ENCODE data around the gene LOX.

LOX gene

GRCh38 chr5:122076669-122077365 is 1.2 kb downstream of the LOX start:
- Histone ChIP-seq H3K4me3 (replicated peaks; ENCODE audit: insufficient read depth, low read length) (peak overlapping the region; percentile 27), H3K27ac (replicated peaks) (no peak overlapping the region), H3K27me3 (ENCODE audit: insufficient read depth, poor library complexity, severe bottlenecking) (peaks cover 3% of the 10 kb centered on the region)
- TF ChIP-seq, protein P1, sequence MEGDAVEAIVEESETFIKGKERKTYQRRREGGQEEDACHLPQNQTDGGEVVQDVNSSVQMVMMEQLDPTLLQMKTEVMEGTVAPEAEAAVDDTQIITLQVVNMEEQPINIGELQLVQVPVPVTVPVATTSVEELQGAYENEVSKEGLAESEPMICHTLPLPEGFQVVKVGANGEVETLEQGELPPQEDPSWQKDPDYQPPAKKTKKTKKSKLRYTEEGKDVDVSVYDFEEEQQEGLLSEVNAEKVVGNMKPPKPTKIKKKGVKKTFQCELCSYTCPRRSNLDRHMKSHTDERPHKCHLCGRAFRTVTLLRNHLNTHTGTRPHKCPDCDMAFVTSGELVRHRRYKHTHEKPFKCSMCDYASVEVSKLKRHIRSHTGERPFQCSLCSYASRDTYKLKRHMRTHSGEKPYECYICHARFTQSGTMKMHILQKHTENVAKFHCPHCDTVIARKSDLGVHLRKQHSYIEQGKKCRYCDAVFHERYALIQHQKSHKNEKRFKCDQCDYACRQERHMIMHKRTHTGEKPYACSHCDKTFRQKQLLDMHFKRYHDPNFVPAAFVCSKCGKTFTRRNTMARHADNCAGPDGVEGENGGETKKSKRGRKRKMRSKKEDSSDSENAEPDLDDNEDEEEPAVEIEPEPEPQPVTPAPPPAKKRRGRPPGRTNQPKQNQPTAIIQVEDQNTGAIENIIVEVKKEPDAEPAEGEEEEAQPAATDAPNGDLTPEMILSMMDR (IDR thresholded peaks at IDR 0.05; ENCODE audit: insufficient read depth, low read length): peak; percentile 20
- TF ChIP-seq POLR2AphosphoS5 (IDR thresholded peaks at IDR 0.05; ENCODE audit: low read depth) (no peak), GABPA (IDR thresholded peaks at IDR 0.05; ENCODE audit: low read depth) (no peak)
- DNase-seq (ENCODE audit: low read depth in 1 of 2, low spot score in 1 of 2): peak; percentile 4 to 12

DNA sequence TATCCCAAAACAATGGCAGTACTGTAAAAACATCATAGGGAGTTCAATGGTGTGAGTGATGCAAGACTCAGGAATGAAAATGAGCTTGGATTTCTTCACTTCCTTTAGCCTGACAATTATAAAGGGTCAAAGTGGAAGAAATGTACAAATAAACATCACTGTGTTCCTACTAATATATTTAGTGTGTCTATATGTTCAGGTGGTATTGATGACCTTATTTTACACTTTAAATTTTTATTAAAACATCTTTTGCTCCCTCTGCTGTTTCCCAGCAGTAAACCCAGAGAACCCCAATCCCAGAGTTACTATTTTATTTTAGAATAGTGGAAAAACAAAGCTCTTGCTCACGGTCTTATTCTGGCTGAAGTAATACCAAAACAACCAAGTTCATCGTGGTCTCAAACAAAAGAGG is 2.0 kb downstream of the LOX start:
- no peak overlapping the region for H3K4me3 ChIP-seq (replicated peaks; ENCODE audit: insufficient read depth, low read length)
- TF ChIP-seq GABPA (IDR thresholded peaks at IDR 0.05; ENCODE audit: low read depth) (no peak), POLR2AphosphoS5 (IDR thresholded peaks at IDR 0.05; ENCODE audit: low read depth) (no peak), REST (IDR thresholded peaks at IDR 0.05; ENCODE audit: insufficient replicate concordance, low read depth) (no peak), SPI1 (IDR thresholded peaks at IDR 0.05; ENCODE audit: borderline replicate concordance, low read depth) (no peak)
- TF ChIP-seq, protein P1 (IDR thresholded peaks at IDR 0.05; ENCODE audit: insufficient read depth, low read length): no peak
- no peak overlapping the region for H3K27ac ChIP-seq (replicated peaks)
- DNase-seq (ENCODE audit: low read depth in 1 of 2, low spot score in 1 of 2): no peak
- H3K27me3 ChIP-seq (ENCODE audit: insufficient read depth, poor library complexity, severe bottlenecking): peaks cover 3% of the 10 kb centered on the region

DNA sequence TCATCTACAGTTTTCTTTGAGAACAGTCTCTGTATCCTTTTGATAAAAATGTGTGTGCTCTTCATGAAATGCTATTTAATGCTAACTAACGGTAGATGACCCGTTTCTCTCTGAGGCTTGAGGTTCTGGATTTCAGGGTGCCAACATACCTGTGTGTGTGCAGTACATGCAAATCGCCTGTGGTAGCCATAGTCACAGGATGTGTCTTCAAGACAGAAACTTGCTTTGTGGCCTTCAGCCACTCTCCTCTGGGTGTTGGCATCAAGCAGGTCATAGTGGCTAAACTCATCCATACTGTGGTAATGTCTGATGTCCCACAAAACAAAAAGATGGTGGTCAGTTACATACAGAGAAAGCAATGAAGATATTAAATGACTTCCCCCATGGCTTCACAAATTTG is 4.2 kb downstream of the LOX start:
- DNase-seq (ENCODE audit: low read depth in 1 of 2, low spot score in 1 of 2): no peak
- Histone ChIP-seq H3K4me3 (replicated peaks; ENCODE audit: insufficient read depth, low read length) (no peak overlapping the region), H3K27me3 (ENCODE audit: insufficient read depth, poor library complexity, severe bottlenecking) (peaks cover 3% of the 10 kb centered on the region), H3K27ac (replicated peaks) (no peak overlapping the region)
- TF ChIP-seq, protein P1 (IDR thresholded peaks at IDR 0.05; ENCODE audit: insufficient read depth, low read length): no peak
- no peak for TF ChIP-seq POLR2AphosphoS5 (IDR thresholded peaks at IDR 0.05; ENCODE audit: low read depth)

DNA sequence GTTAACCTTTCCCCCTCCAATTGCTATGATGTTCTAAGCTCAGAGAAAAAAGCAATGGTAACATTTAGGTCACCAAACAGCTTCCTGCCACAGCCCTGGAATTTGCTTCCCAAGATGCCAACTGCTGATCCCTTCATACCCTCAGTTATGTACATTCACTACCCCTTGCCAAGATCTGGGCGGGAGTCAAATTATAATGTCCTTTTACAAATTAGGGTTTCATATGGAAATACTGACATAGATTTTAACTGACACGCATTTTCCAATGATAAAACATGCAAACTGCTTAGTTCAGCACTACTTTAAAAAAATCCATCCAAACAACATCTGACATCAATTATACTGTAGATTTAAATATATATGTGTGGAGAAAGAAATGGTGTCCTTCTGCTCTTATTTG is 5.0 kb downstream of the LOX start:
- peaks cover under 1% of the 10 kb centered on the region for H3K27me3 ChIP-seq (ENCODE audit: insufficient read depth, poor library complexity, severe bottlenecking)
- H3K27ac ChIP-seq (replicated peaks): no peak overlapping the region
- TF ChIP-seq REST (IDR thresholded peaks at IDR 0.05; ENCODE audit: insufficient replicate concordance, low read depth) (no peak), POLR2AphosphoS5 (IDR thresholded peaks at IDR 0.05; ENCODE audit: low read depth) (no peak), SPI1 (IDR thresholded peaks at IDR 0.05; ENCODE audit: borderline replicate concordance, low read depth) (no peak)
- TF ChIP-seq, protein P1 (IDR thresholded peaks at IDR 0.05; ENCODE audit: insufficient read depth, low read length): no peak
- no peak overlapping the region for H3K4me3 ChIP-seq (replicated peaks; ENCODE audit: insufficient read depth, low read length)
- DNase-seq (ENCODE audit: low read depth in 1 of 2, low spot score in 1 of 2): no peak

Data from HL-60 (cell line).